ENCODE results near the gene ALAS1.

- TF ChIP-seq, protein P1, sequence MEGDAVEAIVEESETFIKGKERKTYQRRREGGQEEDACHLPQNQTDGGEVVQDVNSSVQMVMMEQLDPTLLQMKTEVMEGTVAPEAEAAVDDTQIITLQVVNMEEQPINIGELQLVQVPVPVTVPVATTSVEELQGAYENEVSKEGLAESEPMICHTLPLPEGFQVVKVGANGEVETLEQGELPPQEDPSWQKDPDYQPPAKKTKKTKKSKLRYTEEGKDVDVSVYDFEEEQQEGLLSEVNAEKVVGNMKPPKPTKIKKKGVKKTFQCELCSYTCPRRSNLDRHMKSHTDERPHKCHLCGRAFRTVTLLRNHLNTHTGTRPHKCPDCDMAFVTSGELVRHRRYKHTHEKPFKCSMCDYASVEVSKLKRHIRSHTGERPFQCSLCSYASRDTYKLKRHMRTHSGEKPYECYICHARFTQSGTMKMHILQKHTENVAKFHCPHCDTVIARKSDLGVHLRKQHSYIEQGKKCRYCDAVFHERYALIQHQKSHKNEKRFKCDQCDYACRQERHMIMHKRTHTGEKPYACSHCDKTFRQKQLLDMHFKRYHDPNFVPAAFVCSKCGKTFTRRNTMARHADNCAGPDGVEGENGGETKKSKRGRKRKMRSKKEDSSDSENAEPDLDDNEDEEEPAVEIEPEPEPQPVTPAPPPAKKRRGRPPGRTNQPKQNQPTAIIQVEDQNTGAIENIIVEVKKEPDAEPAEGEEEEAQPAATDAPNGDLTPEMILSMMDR (IDR thresholded peaks at IDR 0.05) = no peak
- TF ChIP-seq POLR2A (IDR thresholded peaks at IDR 0.05) (no peak), POLR2AphosphoS5 (IDR thresholded peaks at IDR 0.05) (no peak)
Observed at GRCh38 chr3:52185837-52186236, 12.1 kb upstream of the ALAS1 start.

All from transverse colon (tissue), 4 donors.